ENCODE measurements around the gene OTOF.

- TF ChIP-seq CTCF (IDR thresholded peaks at IDR 0.05) (no peak), REST (IDR thresholded peaks at IDR 0.05; ENCODE audit: low read depth, low read length) (no peak), MEF2A (IDR thresholded peaks at IDR 0.05; ENCODE audit: borderline replicate concordance, low read depth) (no peak), TCF12 (IDR thresholded peaks at IDR 0.05) (no peak), USF1 (IDR thresholded peaks at IDR 0.05; ENCODE audit: borderline replicate concordance, low read depth) (no peak)
These were observed 22.8 kb downstream of the OTOF start for GRCh38 chr2:26455037-26455669.

All from SK-N-SH (cell line).